Suprapubic skin (tissue), 4 donors: Measurements from ENCODE around the gene TMEM178B. TPM values are rescaled to one million over a fixed set of nuclear protein-coding genes. Genes with fewer than 3 reads are reported as not detected.

ENCODE experiments used
- DNase-seq, 2 donors: peaks; one replicate each; pipeline ENCODE4 v3.0.0-alpha.2; 2019; ENCODE audit warnings: low spot score in 2 of 2
- H3K27ac ChIP-seq: fragments of 200-600 bp; sonication (generic); one replicate; pipeline ENCODE4 v1.5.1; 2019
- H3K27me3 ChIP-seq: fragments of 200-600 bp; sonication (generic); one replicate; pipeline ENCODE4 v1.5.1; 2019
- H3K36me3 ChIP-seq: fragments of 200-600 bp; sonication (generic); one replicate; pipeline ENCODE4 v1.5.1; 2019
- H3K4me1 ChIP-seq: fragments of 200-600 bp; sonication (generic); one replicate; pipeline ENCODE4 v1.5.1; 2019
- H3K4me3 ChIP-seq: fragments of 200-600 bp; sonication (generic); one replicate; pipeline ENCODE4 v1.5.1; 2019; ENCODE audit warnings: mild to moderate bottlenecking
- H3K9me3 ChIP-seq: fragments of 200-600 bp; sonication (generic); one replicate; pipeline ENCODE4 v1.5.1; 2019
- CTCF ChIP-seq, 2 donors: fragments of 200-600 bp in 1 of 2; fragments of 450-650 bp in 1 of 2; sonication (generic) in 1 of 2; IDR thresholded peaks; one replicate each; pipeline ENCODE4 v1.5.1; 2016 to 2019; ENCODE audit warnings: antibody characterized with exemption in 2 of 2, mild to moderate bottlenecking in 1 of 2, moderate library complexity in 1 of 2
- EP300 ChIP-seq: sonication (generic); formaldehyde crosslinking; IDR thresholded peaks from one replicate; pipeline ENCODE4 v1.6.1; 2017; ENCODE audit warnings: antibody characterized with exemption
- POLR2A ChIP-seq, 2 donors: fragments of 450-650 bp; IDR thresholded peaks; one replicate each; pipeline ENCODE4 v1.6.1; 2017; ENCODE audit warnings: antibody characterized with exemption in 2 of 2, mild to moderate bottlenecking in 2 of 2, moderate library complexity in 2 of 2
- POLR2AphosphoS5 ChIP-seq, 3 donors: sonication (generic); formaldehyde crosslinking; IDR thresholded peaks; one replicate each; pipeline ENCODE4 v1.6.1; 2017; ENCODE audit warnings: antibody characterized with exemption in 3 of 3
- WGBS: methylation state at CpG from one replicate; pipeline ENCODE4 v1.1.5; 2018; 5-methylcytosine and 5-hydroxymethylcytosine counted together
- total RNA-seq, 4 donors: library from RNA; depleted of rRNA; stranded (reverse); fragments of >200 nt; gene quantifications; one replicate each; pipeline ENCODE4 v1.1.0, GENCODE V29; 2016

Gene TMEM178B
- total RNA-seq, 4 donors from 2014 or later: 0.34 to 1.6 (median 0.72) TPM

- WGBS: 65% methylated on average over 4 of the region's 4 CpGs
- peaks cover 15% of the 10 kb centered on the region for H3K27me3 ChIP-seq
- DNase-seq: no peak
- no peaks in the 10 kb centered on the region for H3K36me3 ChIP-seq
- H3K4me1 ChIP-seq: peaks cover 11% of the 10 kb centered on the region
- H3K27ac ChIP-seq: no peak overlapping the region
- no peak overlapping the region for H3K4me3 ChIP-seq
- H3K9me3 ChIP-seq: no peaks in the 10 kb centered on the region
- TF ChIP-seq CTCF (IDR thresholded peaks at IDR 0.05) (no peak), POLR2A (IDR thresholded peaks at IDR 0.05) (no peak), EP300 (no peak), POLR2AphosphoS5 (IDR thresholded peaks at IDR 0.05) (no peak)
Observed at GRCh38 chr7:141515941-141516340, 442.1 kb downstream of the TMEM178B start.

GRCh38 chr7:141519623-141520022 lies 445.8 kb downstream of the TMEM178B start:
- Histone ChIP-seq H3K4me1 (no peaks in the 10 kb centered on the region), H3K27ac (no peak overlapping the region), H3K9me3 (no peaks in the 10 kb centered on the region), H3K4me3 (no peak overlapping the region), H3K36me3 (no peaks in the 10 kb centered on the region), H3K27me3 (no peaks in the 10 kb centered on the region)
- no peak for DNase-seq
- TF ChIP-seq POLR2A (IDR thresholded peaks at IDR 0.05): no peak
- no peak for TF ChIP-seq EP300
- no peak for TF ChIP-seq CTCF (IDR thresholded peaks at IDR 0.05)
- no peak for TF ChIP-seq POLR2AphosphoS5 (IDR thresholded peaks at IDR 0.05)
- WGBS: 92% methylated on average over 4 of the region's 4 CpGs

- H3K27me3 ChIP-seq: no peaks in the 10 kb centered on the region
- 79% methylated on average over 3 of the region's 3 CpGs for WGBS
- DNase-seq: no peak
- no peaks in the 10 kb centered on the region for H3K36me3 ChIP-seq
- no peak overlapping the region for H3K4me3 ChIP-seq
- H3K27ac ChIP-seq: no peak overlapping the region
- H3K9me3 ChIP-seq: no peaks in the 10 kb centered on the region
- H3K4me1 ChIP-seq: no peaks in the 10 kb centered on the region
- TF ChIP-seq POLR2A (IDR thresholded peaks at IDR 0.05): no peak
- TF ChIP-seq CTCF (IDR thresholded peaks at IDR 0.05): no peak
- TF ChIP-seq EP300: no peak
- no peak for TF ChIP-seq POLR2AphosphoS5 (IDR thresholded peaks at IDR 0.05)
Observed at GRCh38 chr7:141522657-141523342, 448.9 kb downstream of the TMEM178B start.

- no peaks in the 10 kb centered on the region for H3K4me1 ChIP-seq
- no peaks in the 10 kb centered on the region for H3K27me3 ChIP-seq
- TF ChIP-seq EP300 (no peak), POLR2A (IDR thresholded peaks at IDR 0.05) (no peak), CTCF (IDR thresholded peaks at IDR 0.05) (no peak), POLR2AphosphoS5 (IDR thresholded peaks at IDR 0.05) (no peak)
- no peak overlapping the region for H3K27ac ChIP-seq
- H3K36me3 ChIP-seq: no peaks in the 10 kb centered on the region
- no peak overlapping the region for H3K4me3 ChIP-seq
- DNase-seq: no peak
- no peaks in the 10 kb centered on the region for H3K9me3 ChIP-seq
Observed at GRCh38 chr7:141525973-141526514, 452.2 kb downstream of the TMEM178B start.

- Histone ChIP-seq H3K36me3 (no peaks in the 10 kb centered on the region), H3K4me3 (no peak overlapping the region), H3K9me3 (no peaks in the 10 kb centered on the region), H3K27ac (no peak overlapping the region), H3K4me1 (no peaks in the 10 kb centered on the region), H3K27me3 (no peaks in the 10 kb centered on the region)
- DNase-seq: no peak
- TF ChIP-seq POLR2AphosphoS5 (IDR thresholded peaks at IDR 0.05): no peak
- TF ChIP-seq POLR2A (IDR thresholded peaks at IDR 0.05): no peak
- no peak for TF ChIP-seq CTCF (IDR thresholded peaks at IDR 0.05)
- no peak for TF ChIP-seq EP300
- WGBS: 94% methylated on average over 4 of the region's 4 CpGs
Observed at GRCh38 chr7:141527076-141527475, 453.2 kb downstream of the TMEM178B start.
